NCI-H524 (cell line): ENCODE results near the gene NSFL1C.

Source experiments
- DNase-seq, 2 experiments: peaks; one replicate each; lab custom pipeline; 2025; lab: John Stamatoyannopoulos, UW

NSFL1C gene

DNA sequence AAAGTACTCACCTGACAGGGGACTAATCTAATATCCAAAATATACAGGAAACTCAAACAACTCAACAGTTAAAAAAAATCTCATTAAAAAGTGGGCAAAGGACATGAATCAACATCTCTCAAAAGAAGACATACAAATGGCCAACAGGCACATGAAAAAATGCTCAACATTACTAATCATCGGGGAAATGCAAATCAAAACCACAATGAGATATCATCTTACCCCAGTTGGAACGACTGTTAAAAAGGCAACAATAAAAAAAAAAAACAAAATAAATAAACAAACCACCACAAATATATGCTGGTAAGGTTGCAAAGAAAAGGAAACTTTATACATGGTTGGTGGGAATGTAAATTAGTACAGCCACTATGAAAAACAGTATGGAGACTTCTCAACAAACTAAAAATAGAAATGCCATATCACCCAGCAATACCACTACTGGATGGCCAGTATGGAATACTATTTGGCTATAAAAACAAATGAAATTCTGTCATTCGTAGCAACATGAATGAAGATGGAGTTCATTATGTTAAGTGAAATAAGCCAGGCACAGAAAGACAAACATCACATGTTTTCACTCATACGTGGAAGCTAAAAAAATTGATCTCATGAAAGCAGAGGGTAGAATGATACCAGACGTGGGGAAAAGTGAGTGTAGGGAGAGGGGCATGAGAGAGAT, 17.9 kb upstream of the NSFL1C start:
- DNase-seq, result no peak

GRCh38 chr20:1479831-1480595, 13.4 kb upstream of the NSFL1C start:
- DNase-seq, result no peak

- DNase-seq, result no peak
These were observed 11.9 kb upstream of the NSFL1C start for GRCh38 chr20:1478566-1478965.

DNA sequence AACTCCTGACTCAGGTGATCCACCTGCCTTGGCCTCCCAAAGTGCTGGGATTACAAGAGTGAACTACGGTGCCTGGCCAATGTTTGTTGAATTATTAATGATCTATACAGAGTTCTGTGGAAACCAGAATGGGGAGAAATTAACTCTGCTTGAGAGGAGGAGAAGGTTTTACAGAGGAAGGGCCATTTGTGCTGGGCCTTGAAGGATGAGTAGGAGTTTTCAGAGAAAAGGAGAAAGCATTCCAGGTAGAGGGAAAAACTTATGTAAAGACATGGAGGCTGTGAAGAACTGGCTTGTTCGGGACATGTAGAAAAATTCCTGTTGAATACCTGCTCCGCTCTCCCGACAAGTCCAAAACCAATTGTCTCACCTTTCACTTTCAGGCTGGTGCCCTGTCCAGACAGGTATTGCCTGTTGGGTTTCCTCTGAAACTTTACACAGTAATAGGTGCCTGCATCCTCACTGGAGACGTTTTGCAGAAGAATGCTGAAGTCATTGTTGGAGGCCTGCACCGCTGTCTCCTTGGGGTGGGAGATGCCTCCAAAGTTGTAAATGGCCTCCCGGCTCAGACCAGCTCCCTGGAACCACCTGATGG, 11.3 kb upstream of the NSFL1C start:
- no peak for DNase-seq

GRCh38 chr20:1474817-1475603, 8.4 kb upstream of the NSFL1C start:
- no peak for DNase-seq

DNA sequence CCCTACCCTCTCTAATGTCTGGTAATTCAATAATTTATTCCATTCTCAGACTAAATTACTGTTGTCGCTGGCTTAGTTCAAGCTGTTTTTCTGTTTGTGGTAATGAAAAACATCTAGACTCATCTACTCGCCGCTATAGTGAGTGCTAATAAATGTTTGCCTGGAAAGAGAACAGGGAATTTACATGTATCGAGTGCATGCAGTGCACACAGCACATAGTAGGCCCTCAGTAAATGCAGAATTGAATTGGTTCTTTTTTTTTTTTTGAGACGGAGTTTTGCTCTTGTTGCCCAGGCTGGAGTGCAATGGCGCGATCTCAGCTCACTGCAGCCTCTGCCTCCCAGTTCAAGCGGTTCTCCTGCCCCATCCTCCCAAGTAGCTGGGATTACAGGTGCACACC, 7.7 kb upstream of the NSFL1C start:
- no peak for DNase-seq

- no peak for DNase-seq
These were observed 6.9 kb upstream of the NSFL1C start for GRCh38 chr20:1473246-1474220.

DNA sequence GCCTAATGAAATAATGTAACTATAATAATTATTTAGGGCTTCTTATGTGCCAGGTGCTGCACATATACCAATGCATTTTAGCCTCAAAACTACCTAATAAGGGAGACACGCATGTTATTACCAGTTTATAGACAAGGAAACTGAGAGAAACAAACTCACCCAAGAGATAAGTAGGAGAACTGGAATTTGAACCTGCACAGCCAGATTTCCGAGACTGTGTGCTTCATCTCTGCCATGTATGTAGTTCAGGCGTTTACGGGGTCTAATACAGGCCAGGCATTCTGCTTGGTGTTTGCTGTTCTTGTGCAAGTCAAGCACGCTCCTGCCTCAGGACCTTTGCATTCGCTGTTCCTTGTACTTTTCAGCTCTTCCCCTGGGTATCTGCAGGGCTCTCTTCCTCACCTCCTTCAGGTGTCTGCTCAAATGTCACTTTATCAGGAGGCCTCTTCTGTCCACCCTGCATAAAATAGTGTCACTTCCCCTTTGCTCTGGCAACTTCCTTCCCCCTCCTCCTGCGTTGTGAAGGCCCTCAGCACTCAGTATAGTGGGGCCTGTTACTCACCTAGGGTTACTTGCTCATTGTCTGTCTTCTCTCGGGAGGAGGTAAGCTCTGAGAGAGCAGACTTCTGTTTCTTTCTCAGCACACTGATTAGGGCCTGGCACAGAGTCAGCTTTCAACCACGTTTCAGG, 6.1 kb upstream of the NSFL1C start:
- no peak for DNase-seq

GRCh38 chr20:1471242-1471641, 4.6 kb upstream of the NSFL1C start:
- no peak for DNase-seq

- peak; percentile 58 to 81 for DNase-seq
These were observed 3.4 kb upstream of the NSFL1C start for GRCh38 chr20:1469925-1470571.

DNA sequence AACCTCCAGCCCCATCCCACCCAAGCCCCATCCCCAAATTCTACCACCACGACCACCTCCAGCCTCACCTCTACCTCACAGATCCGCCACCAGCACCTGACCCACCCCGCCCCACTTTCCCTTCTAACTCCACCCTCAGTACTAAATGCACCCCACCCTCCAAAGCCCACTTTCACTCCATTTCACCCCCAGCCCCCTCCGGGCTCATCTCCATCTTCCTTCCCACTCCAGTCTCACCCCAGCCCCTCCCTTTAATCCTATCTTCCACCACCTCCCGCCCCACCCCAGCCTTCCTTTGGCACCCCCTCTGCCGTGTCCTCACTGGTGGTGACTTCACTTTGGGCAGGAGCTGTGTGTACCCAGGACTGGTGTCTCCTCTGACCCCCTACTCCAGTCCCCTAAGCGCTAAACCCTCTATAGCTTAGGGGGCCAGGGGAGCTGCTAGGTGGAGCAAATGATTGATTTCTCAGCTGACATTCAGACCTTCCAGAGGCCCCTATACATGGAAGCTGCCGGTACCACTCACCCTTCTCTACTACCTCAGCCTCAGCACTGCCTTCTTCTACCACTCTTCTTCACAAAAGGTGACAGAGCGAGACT, 2.8 kb upstream of the NSFL1C start:
- DNase-seq, result no peak

- DNase-seq, result no peak
These were observed 1.5 kb upstream of the NSFL1C start for GRCh38 chr20:1468117-1468624.

DNA sequence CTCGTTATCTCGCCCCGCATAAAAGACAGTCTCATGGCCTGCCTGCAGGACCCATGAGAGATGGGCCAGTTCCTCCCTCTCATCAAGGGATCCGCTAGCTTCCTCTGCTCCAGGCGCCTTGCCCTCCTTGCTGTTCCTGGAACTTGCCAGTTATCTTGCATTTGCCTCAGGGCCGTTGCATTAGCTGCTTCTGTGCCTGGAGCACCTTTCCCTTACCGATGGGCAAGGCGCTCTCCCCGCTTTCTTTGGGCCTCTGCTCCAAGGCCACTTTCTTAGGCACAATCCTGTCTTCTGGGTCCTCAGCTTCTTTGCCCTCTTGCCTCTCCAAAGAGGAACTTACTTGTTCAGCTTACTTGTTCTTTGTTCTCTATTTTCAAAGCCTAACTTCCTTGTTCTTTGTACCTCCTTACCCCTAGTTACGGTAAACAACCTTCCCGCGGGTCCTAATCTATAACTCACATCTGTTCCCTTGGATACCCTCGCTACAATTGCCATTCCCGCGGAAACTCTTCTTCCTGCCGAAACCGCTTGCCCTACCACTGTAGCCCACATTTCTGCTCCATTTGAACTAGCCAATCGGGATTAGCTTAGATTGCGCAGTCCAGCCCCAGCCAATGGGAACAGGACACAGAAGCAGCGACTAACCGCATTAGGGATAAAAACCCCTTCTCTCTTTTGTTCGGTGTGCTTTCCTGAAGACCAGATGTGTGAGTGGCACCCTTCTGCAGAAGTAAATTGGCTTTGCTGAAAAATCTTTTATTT, 887 bp upstream of the NSFL1C start:
- peak in 1 of 2 experiments; percentile 38 for DNase-seq

- no peak for DNase-seq
These were observed 369 bp upstream of the NSFL1C start for GRCh38 chr20:1467082-1467354.

DNA sequence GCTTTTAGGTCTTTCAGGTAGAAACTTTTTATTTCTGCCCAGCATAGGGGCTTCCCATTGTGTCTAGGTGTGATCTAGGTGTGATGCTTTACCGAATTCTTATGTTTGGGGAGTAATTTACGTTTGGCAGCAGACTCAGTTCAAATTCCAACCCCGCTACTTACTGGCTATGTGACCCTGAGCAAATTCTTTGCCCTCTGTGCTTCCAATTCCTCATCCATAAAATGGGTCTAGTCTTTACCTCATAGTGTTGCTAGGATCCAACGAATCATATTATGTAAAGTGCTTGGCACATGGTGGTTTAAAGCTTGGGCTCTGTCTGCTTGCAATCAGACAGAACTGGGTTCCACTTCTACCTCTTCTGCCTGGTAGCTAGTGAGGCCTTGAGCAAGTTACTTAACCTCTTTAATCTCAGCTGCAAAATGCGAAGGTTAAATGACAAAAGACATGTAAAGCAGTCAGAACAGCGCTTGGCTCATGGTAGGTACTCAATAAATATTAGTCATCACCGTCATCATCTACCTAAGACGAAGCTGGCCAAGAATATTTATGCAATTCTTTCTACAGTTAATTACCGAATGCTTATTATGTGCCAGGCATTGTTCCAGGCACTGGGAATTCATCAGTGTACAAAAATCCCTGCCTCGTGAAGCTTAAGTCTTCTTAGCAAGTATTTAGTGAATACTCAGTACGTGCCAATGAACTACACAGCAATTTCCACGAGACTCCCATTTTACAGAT, 1.0 kb downstream of the NSFL1C start:
- DNase-seq, result no peak

DNA sequence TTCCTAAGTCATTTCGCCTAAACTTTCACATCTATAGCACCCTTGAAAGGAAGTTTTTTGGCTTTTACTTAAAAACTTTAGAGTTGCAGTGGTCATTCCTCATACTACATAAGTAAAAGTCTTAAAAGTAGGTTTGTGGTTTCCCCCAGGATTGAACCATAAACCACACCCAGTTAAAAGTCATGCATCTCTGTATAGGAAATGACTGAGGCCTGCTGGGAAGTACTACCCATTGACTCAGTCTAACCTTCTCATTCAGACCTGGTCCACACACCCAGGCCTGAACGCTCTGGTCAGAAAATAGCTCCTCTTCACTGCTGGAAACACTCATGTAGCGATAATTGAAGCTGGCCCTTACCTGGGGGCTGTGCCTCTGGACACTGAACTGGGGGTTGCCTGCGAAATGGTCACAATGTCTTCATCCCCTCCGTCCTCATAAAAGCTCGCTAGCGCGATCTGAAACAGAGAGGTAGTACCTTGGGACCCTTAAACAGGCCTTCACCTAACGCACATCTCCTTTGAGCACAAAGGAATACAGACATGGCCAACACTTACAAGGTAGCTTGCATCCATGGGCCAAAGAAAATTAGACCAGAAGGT, 2.6 kb downstream of the NSFL1C start:
- no peak for DNase-seq

DNA sequence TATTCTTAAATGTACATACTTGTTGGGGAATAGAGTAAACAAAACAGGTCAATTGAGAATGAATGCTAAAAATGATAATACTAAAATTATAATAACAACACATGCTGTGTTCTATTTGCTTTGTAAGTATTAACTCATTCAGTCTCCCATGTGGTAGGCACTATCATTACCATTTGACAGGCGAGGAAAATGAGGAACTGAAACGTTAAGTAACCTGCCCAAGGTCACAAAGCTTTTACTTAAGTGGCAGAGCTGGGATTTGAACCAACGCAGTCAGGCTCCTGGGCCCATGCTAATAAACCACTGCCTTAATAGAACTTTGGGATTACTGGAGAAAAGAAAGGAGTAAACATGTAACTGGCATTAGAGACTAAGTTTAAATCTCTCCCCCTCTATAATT, 3.8 kb downstream of the NSFL1C start:
- DNase-seq, result no peak

DNA sequence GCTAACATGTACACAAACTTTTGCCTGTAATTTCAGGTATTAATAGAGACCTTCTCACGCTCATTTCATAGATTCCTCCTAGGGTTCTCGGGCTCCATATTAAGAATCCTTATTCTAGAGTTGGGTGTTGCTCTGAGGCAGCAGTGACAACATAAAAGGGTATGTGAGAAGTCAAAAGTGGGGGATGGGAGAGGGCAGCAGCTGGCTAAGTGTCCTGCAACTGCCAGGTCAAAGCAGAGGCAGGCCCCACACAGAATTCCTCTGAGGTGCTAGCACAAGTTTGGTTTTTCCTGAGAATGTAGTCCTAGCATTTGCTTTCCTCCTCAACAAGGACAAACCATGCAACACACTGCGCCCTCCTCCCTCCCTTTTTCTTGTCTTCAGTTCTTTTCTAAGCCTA, 4.6 kb downstream of the NSFL1C start:
- DNase-seq, result no peak
